A549 (cell line): Measurements from ENCODE around the gene FAM181A.

Source experiments
- CTCF ChIP-seq: fragments of >200 bp; sonication (Bioruptor Twin); formaldehyde crosslinking; IDR thresholded peaks from 3 replicates; pipeline ENCODE4 v1.5.1; 2016
- EP300 ChIP-seq, 2 experiments: fragments of >200 bp; sonication (Bioruptor Twin); formaldehyde crosslinking; IDR thresholded peaks; 2 replicates in 1 of 2; 3 replicates in 1 of 2; pipeline ENCODE4 v1.6.1; 2016 to 2017
- FOSB ChIP-seq: fragments of 250-450 bp; sonication (Bioruptor Pico); IDR thresholded peaks from 2 replicates; pipeline ENCODE4 v1.5.0; 2020; ENCODE audit warnings: mild to moderate bottlenecking, moderate library complexity
- HOXB13 ChIP-seq: fragments of 250-450 bp; sonication (Bioruptor Pico); IDR thresholded peaks from 2 replicates; pipeline ENCODE4 v1.5.0; 2020; ENCODE audit warnings: low read depth, mild to moderate bottlenecking, moderate library complexity
- MYC ChIP-seq: IDR thresholded peaks from 2 replicates; pipeline ENCODE4 v1.6.1; 2012; ENCODE audit warnings: mild to moderate bottlenecking, inconsistent platforms, low read length, improper control_type of control experiment, borderline replicate concordance
- POLR2AphosphoS2 ChIP-seq: conservative IDR thresholded peaks from 2 replicates; pipeline ENCODE4 v1.6.1; 2012; ENCODE audit warnings: low read length, improper control_type of control experiment, inconsistent platforms
- RFX5 ChIP-seq: fragments of 450-650 bp; IDR thresholded peaks from 2 replicates; pipeline ENCODE4 v1.7.1; 2014; ENCODE audit warnings: antibody characterized with exemption, mild to moderate bottlenecking, moderate library complexity
- TF ChIP-seq, protein P1 (sequence below): IDR thresholded peaks from 2 replicates; pipeline ENCODE4 v1.6.1; 2012
- TF ChIP-seq, protein P2 (sequence below): fragments of 200-600 bp; sonication (generic); IDR thresholded peaks from 2 replicates; pipeline ENCODE4 v1.6.1; 2016; ENCODE audit warnings: antibody characterized with exemption, mild to moderate bottlenecking, moderate library complexity

GRCh38 chr14:93975791-93976476, 48.8 kb downstream of the FAM181A start:
- no peak for TF ChIP-seq EP300 (IDR thresholded peaks at IDR 0.05)
- TF ChIP-seq, protein P1, sequence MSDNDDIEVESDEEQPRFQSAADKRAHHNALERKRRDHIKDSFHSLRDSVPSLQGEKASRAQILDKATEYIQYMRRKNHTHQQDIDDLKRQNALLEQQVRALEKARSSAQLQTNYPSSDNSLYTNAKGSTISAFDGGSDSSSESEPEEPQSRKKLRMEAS, result no peak
- no peak for TF ChIP-seq MYC
- TF ChIP-seq CTCF, result no peak
- TF ChIP-seq POLR2AphosphoS2, result no peak
- no peak for TF ChIP-seq RFX5
- no peak for TF ChIP-seq FOSB (CRISPR knock-in tag)
- TF ChIP-seq, protein P2, sequence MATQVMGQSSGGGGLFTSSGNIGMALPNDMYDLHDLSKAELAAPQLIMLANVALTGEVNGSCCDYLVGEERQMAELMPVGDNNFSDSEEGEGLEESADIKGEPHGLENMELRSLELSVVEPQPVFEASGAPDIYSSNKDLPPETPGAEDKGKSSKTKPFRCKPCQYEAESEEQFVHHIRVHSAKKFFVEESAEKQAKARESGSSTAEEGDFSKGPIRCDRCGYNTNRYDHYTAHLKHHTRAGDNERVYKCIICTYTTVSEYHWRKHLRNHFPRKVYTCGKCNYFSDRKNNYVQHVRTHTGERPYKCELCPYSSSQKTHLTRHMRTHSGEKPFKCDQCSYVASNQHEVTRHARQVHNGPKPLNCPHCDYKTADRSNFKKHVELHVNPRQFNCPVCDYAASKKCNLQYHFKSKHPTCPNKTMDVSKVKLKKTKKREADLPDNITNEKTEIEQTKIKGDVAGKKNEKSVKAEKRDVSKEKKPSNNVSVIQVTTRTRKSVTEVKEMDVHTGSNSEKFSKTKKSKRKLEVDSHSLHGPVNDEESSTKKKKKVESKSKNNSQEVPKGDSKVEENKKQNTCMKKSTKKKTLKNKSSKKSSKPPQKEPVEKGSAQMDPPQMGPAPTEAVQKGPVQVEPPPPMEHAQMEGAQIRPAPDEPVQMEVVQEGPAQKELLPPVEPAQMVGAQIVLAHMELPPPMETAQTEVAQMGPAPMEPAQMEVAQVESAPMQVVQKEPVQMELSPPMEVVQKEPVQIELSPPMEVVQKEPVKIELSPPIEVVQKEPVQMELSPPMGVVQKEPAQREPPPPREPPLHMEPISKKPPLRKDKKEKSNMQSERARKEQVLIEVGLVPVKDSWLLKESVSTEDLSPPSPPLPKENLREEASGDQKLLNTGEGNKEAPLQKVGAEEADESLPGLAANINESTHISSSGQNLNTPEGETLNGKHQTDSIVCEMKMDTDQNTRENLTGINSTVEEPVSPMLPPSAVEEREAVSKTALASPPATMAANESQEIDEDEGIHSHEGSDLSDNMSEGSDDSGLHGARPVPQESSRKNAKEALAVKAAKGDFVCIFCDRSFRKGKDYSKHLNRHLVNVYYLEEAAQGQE, result no peak
- no peak for TF ChIP-seq HOXB13 (CRISPR knock-in tag)
